KMS-11 (cell line): Measurements from ENCODE around the gene KMT2D.

Source experiments
- H2AFZ ChIP-seq: fragments of 200-600 bp; sonication (generic); 2 replicates; pipeline ENCODE4 v1.6.1; 2016; ENCODE audit warnings: antibody characterized with exemption, mixed run types, low read depth
- H3K27ac ChIP-seq: fragments of 200-600 bp; sonication (generic); 2 replicates; pipeline ENCODE4 v1.6.1; 2016; ENCODE audit warnings: mild to moderate bottlenecking, mixed run types
- H3K27me3 ChIP-seq: fragments of 200-600 bp; sonication (generic); 2 replicates; pipeline ENCODE4 v1.6.1; 2017; ENCODE audit warnings: mild to moderate bottlenecking, low read depth, mixed run types, moderate library complexity; ENCODE audit not compliant: insufficient read depth
- H3K36me3 ChIP-seq: fragments of 200-600 bp; sonication (generic); 2 replicates; pipeline ENCODE4 v1.6.1; 2017; ENCODE audit warnings: mild to moderate bottlenecking, mixed run types; ENCODE audit not compliant: insufficient read depth
- H3K4me1 ChIP-seq: fragments of 200-600 bp; sonication (generic); 2 replicates; pipeline ENCODE4 v1.6.1; 2016; ENCODE audit warnings: mild to moderate bottlenecking, low read depth, mixed run types; ENCODE audit not compliant: poor library complexity, severe bottlenecking
- H3K4me2 ChIP-seq: fragments of 200-600 bp; sonication (generic); 2 replicates; pipeline ENCODE4 v1.7.0; 2016; ENCODE audit warnings: mild to moderate bottlenecking, mixed run types
- H3K4me3 ChIP-seq: fragments of 200-600 bp; sonication (generic); IDR thresholded peaks from 2 replicates; pipeline ENCODE4 v1.6.1; 2017; ENCODE audit warnings: low read depth, low read length, mixed read lengths; ENCODE audit not compliant: insufficient read depth
- H3K79me2 ChIP-seq: fragments of 200-600 bp; sonication (generic); 2 replicates; pipeline ENCODE4 v1.6.1; 2016; ENCODE audit warnings: low read depth, mixed run types; ENCODE audit not compliant: insufficient read depth
- H3K9ac ChIP-seq: fragments of 200-600 bp; sonication (generic); 2 replicates; pipeline ENCODE4 v1.6.1; 2016; ENCODE audit warnings: mild to moderate bottlenecking, mixed run types
- H4K20me1 ChIP-seq: fragments of 200-600 bp; sonication (generic); 2 replicates; pipeline ENCODE4 v1.6.1; 2016; ENCODE audit warnings: mild to moderate bottlenecking, mixed run types; ENCODE audit not compliant: insufficient read depth
- CTCF ChIP-seq: fragments of 200-600 bp; sonication (generic); conservative IDR thresholded peaks from 2 replicates; pipeline ENCODE4 v1.6.1; 2017; ENCODE audit warnings: low read depth, mild to moderate bottlenecking, antibody characterized with exemption, low read length, moderate library complexity, mixed read lengths

The KMT2D gene

GRCh38 chr12:49041036-49041880 is 19.3 kb downstream of the KMT2D start:
- no peak for TF ChIP-seq CTCF
- Histone ChIP-seq H2AFZ (no peak overlapping the region), H4K20me1 (no peaks in the 10 kb centered on the region), H3K79me2 (no peaks in the 10 kb centered on the region), H3K27ac (no peak overlapping the region), H3K36me3 (peaks cover 21% of the 10 kb centered on the region; the same call in 1 of the 2 replicates), H3K4me1 (no peaks in the 10 kb centered on the region), H3K4me2 (no peak overlapping the region), H3K9ac (no peak overlapping the region), H3K4me3 (no peak overlapping the region), H3K27me3 (no peaks in the 10 kb centered on the region)

- Histone ChIP-seq H3K4me1 (no peaks in the 10 kb centered on the region), H2AFZ (no peak overlapping the region), H3K36me3 (peaks cover 21% of the 10 kb centered on the region; the same call in 1 of the 2 replicates), H4K20me1 (no peaks in the 10 kb centered on the region), H3K27me3 (no peaks in the 10 kb centered on the region), H3K9ac (no peak overlapping the region), H3K79me2 (no peaks in the 10 kb centered on the region), H3K27ac (no peak overlapping the region), H3K4me2 (no peak overlapping the region), H3K4me3 (no peak overlapping the region)
- TF ChIP-seq CTCF: no peak
Measured at GRCh38 chr12:49040364-49040855, 20.2 kb downstream of the KMT2D start.

- no peak overlapping the region for H3K4me2 ChIP-seq
- H3K4me1 ChIP-seq: no peaks in the 10 kb centered on the region
- peaks cover 21% of the 10 kb centered on the region; the same call in 1 of the 2 replicates for H3K36me3 ChIP-seq
- H3K27me3 ChIP-seq: no peaks in the 10 kb centered on the region
- no peak overlapping the region for H3K27ac ChIP-seq
- no peaks in the 10 kb centered on the region for H3K79me2 ChIP-seq
- H4K20me1 ChIP-seq: no peaks in the 10 kb centered on the region
- H2AFZ ChIP-seq: no peak overlapping the region
- no peak overlapping the region for H3K9ac ChIP-seq
- TF ChIP-seq CTCF: no peak
- no peak overlapping the region for H3K4me3 ChIP-seq
Measured at GRCh38 chr12:49039421-49040363, 20.9 kb downstream of the KMT2D start.

- H3K4me2 ChIP-seq: no peak overlapping the region
- no peak overlapping the region for H2AFZ ChIP-seq
- H3K4me3 ChIP-seq: no peak overlapping the region
- no peak overlapping the region for H3K27ac ChIP-seq
- no peak for TF ChIP-seq CTCF
- no peaks in the 10 kb centered on the region for H3K79me2 ChIP-seq
- H3K27me3 ChIP-seq: no peaks in the 10 kb centered on the region
- H3K9ac ChIP-seq: no peak overlapping the region
- H3K36me3 ChIP-seq: peaks cover 21% of the 10 kb centered on the region; the same call in 1 of the 2 replicates
- no peaks in the 10 kb centered on the region for H4K20me1 ChIP-seq
- no peaks in the 10 kb centered on the region for H3K4me1 ChIP-seq
Measured at GRCh38 chr12:49038291-49038955, 22.2 kb downstream of the KMT2D start.
